Measurements from ENCODE around the gene PHYKPL. TPM values are rescaled to one million over a fixed set of nuclear protein-coding genes. Genes with fewer than 3 reads are reported as not detected.

The PHYKPL gene
- polyA plus RNA-seq, 1 donor (not counting 4 experiments of a cell fraction or from before 2014, with no cell fraction given), result 38.8 TPM

- TF ChIP-seq CTCF (optimal IDR thresholded peaks at IDR 0.05 in 1 of 3, IDR thresholded peaks at IDR 0.05 in 1 of 3, conservative IDR thresholded peaks at IDR 0.05 in 1 of 3; ENCODE audit: extremely low read depth in 1 of 3, insufficient read depth in 2 of 3, low read length in 3 of 3) (peak; percentile 96 to 99 (median 99)), EZH2 (IDR thresholded peaks at IDR 0.05; ENCODE audit: low read length) (no peak)
- peak overlapping the region; percentile 22 for H3K4me2 ChIP-seq (ENCODE audit: control insufficient read depth, extremely low read depth, insufficient read depth, low read depth, low read length)
- no peak for FAIRE-seq
- dilution Hi-C loops (cut with MboI; ENCODE audit: extremely low pct_ligation_motif_present, low sequenced_read_pairs), result no loop called here
- H3K4me3 ChIP-seq (ENCODE audit: control insufficient read depth in 2 of 3, extremely low read depth in 1 of 3, insufficient read depth in 2 of 3, low read depth in 1 of 3, low read length in 3 of 3), result no peak overlapping the region
- H3K27me3 ChIP-seq (ENCODE audit: control insufficient read depth, extremely low read depth, insufficient read depth, low read length), result peaks cover 4% of the 10 kb centered on the region
- no peaks in the 10 kb centered on the region for H3K79me2 ChIP-seq (ENCODE audit: control insufficient read depth, insufficient read depth, low read length)
- no peaks in the 10 kb centered on the region for H4K20me1 ChIP-seq (ENCODE audit: control insufficient read depth, extremely low read depth, insufficient read depth, low read length)
- peak overlapping the region; percentile 62 for H2AFZ ChIP-seq (ENCODE audit: control insufficient read depth, low read length)
- H3K9me1 ChIP-seq (ENCODE audit: control insufficient read depth, extremely low read depth, insufficient read depth, low read length), result no peaks in the 10 kb centered on the region
- H3K9ac ChIP-seq (ENCODE audit: control insufficient read depth, extremely low read depth, insufficient read depth, low read length), result no peak overlapping the region
- no peaks in the 10 kb centered on the region for H3K9me3 ChIP-seq (ENCODE audit: control insufficient read depth, low read depth, low read length)
- H3K4me1 ChIP-seq (ENCODE audit: control insufficient read depth, extremely low read depth, insufficient read depth, low read length), result peaks cover 2% of the 10 kb centered on the region
- DNase-seq (ENCODE audit: low read depth, low spot score), result no peak
- H3K36me3 ChIP-seq (ENCODE audit: control insufficient read depth in 2 of 2, extremely low read depth in 1 of 2, insufficient read depth in 2 of 2, low read length in 2 of 2), result no peaks in the 10 kb centered on the region
- no peak overlapping the region for H3K27ac ChIP-seq (ENCODE audit: control insufficient read depth, insufficient read depth, low read length)
Measured at GRCh38 chr5:178163772-178164735, 68.5 kb downstream of the PHYKPL start.

GRCh38 chr5:178162481-178162880, 70.1 kb downstream of the PHYKPL start:
- Histone ChIP-seq H3K9me1 (ENCODE audit: control insufficient read depth, extremely low read depth, insufficient read depth, low read length) (no peaks in the 10 kb centered on the region), H3K27me3 (ENCODE audit: control insufficient read depth, extremely low read depth, insufficient read depth, low read length) (peaks cover 4% of the 10 kb centered on the region), H3K9me3 (ENCODE audit: control insufficient read depth, low read depth, low read length) (no peaks in the 10 kb centered on the region), H3K79me2 (ENCODE audit: control insufficient read depth, insufficient read depth, low read length) (no peaks in the 10 kb centered on the region), H4K20me1 (ENCODE audit: control insufficient read depth, extremely low read depth, insufficient read depth, low read length) (no peaks in the 10 kb centered on the region), H2AFZ (ENCODE audit: control insufficient read depth, low read length) (no peak overlapping the region), H3K4me3 (ENCODE audit: control insufficient read depth in 2 of 3, extremely low read depth in 1 of 3, insufficient read depth in 2 of 3, low read depth in 1 of 3, low read length in 3 of 3) (no peak overlapping the region), H3K27ac (ENCODE audit: control insufficient read depth, insufficient read depth, low read length) (no peak overlapping the region), H3K4me2 (ENCODE audit: control insufficient read depth, extremely low read depth, insufficient read depth, low read depth, low read length) (no peak overlapping the region), H3K4me1 (ENCODE audit: control insufficient read depth, extremely low read depth, insufficient read depth, low read length) (peaks cover 2% of the 10 kb centered on the region), H3K36me3 (ENCODE audit: control insufficient read depth in 2 of 2, extremely low read depth in 1 of 2, insufficient read depth in 2 of 2, low read length in 2 of 2) (no peaks in the 10 kb centered on the region), H3K9ac (ENCODE audit: control insufficient read depth, extremely low read depth, insufficient read depth, low read length) (no peak overlapping the region)
- dilution Hi-C loops (cut with MboI; ENCODE audit: extremely low pct_ligation_motif_present, low sequenced_read_pairs), result no loop called here
- no peak for FAIRE-seq
- DNase-seq (ENCODE audit: low read depth, low spot score), result no peak
- TF ChIP-seq CTCF (optimal IDR thresholded peaks at IDR 0.05 in 1 of 3, IDR thresholded peaks at IDR 0.05 in 1 of 3, conservative IDR thresholded peaks at IDR 0.05 in 1 of 3; ENCODE audit: extremely low read depth in 1 of 3, insufficient read depth in 2 of 3, low read length in 3 of 3), result no peak
- no peak for TF ChIP-seq EZH2 (IDR thresholded peaks at IDR 0.05; ENCODE audit: low read length)
